ENCODE data around the gene TMEM236. TPM values are rescaled to one million over a fixed set of nuclear protein-coding genes. Genes with fewer than 3 reads are reported as not detected.

The TMEM236 gene
- total RNA-seq, 1 experiment from 2014 or later: 0.24 TPM

GRCh38 chr10:17835688-17836087 lies 83.7 kb downstream of the TMEM236 start:
- peak; percentile 57 to 72 for DNase-seq
- intact Hi-C loops (cut with micrococcal nuclease; ENCODE audit: unreplicated experiment): loop anchor here (1.0 to 5.0 kb wide), 2 partner anchors 48 to 93 kb away; no protein-coding TSS in a partner anchor
- H3K79me2 ChIP-seq (ENCODE audit: low read depth): no peaks in the 10 kb centered on the region
- no peak for TF ChIP-seq EZH2 (IDR thresholded peaks at IDR 0.05; ENCODE audit: low read depth)
- TF ChIP-seq, protein P1, sequence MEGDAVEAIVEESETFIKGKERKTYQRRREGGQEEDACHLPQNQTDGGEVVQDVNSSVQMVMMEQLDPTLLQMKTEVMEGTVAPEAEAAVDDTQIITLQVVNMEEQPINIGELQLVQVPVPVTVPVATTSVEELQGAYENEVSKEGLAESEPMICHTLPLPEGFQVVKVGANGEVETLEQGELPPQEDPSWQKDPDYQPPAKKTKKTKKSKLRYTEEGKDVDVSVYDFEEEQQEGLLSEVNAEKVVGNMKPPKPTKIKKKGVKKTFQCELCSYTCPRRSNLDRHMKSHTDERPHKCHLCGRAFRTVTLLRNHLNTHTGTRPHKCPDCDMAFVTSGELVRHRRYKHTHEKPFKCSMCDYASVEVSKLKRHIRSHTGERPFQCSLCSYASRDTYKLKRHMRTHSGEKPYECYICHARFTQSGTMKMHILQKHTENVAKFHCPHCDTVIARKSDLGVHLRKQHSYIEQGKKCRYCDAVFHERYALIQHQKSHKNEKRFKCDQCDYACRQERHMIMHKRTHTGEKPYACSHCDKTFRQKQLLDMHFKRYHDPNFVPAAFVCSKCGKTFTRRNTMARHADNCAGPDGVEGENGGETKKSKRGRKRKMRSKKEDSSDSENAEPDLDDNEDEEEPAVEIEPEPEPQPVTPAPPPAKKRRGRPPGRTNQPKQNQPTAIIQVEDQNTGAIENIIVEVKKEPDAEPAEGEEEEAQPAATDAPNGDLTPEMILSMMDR (conservative IDR thresholded peaks at IDR 0.05): no peak
- no peak overlapping the region for H3K4me2 ChIP-seq
- peaks cover 9% of the 10 kb centered on the region for H3K4me1 ChIP-seq (replicated peaks; ENCODE audit: insufficient read depth)
- no peak overlapping the region for H2AFZ ChIP-seq
- no peaks in the 10 kb centered on the region for H3K9me2 ChIP-seq (ENCODE audit: insufficient read depth)
- BruUV-seq (replicated peaks): no TSS peak
- no peaks in the 10 kb centered on the region for H3K36me3 ChIP-seq (ENCODE audit: low read depth)
- no peak overlapping the region for H3K27ac ChIP-seq
- no peaks in the 10 kb centered on the region for H3K27me3 ChIP-seq (ENCODE audit: insufficient read depth, low read depth)
- H3K4me3 ChIP-seq: no peak overlapping the region
- ChIA-PET CTCF (no interaction called here), POLR2A (ENCODE audit: unreplicated experiment) (interaction anchor here (0.6 kb wide), 1 partner anchor 42 kb away, joined by 3 read pairs; no protein-coding TSS in a partner anchor)
- no peaks in the 10 kb centered on the region for H3K9me3 ChIP-seq (ENCODE audit: insufficient read depth, low read depth)
- H4K20me1 ChIP-seq (ENCODE audit: insufficient read depth): no peaks in the 10 kb centered on the region
- no peaks in the 10 kb centered on the region for H3F3A ChIP-seq (ENCODE audit: insufficient read depth, low read depth)

- Histone ChIP-seq H4K20me1 (ENCODE audit: insufficient read depth) (no peaks in the 10 kb centered on the region), H3K9me3 (ENCODE audit: insufficient read depth, low read depth) (no peaks in the 10 kb centered on the region), H3K36me3 (ENCODE audit: low read depth) (no peaks in the 10 kb centered on the region), H3K4me2 (no peak overlapping the region), H3K4me3 (no peak overlapping the region), H3K4me1 (replicated peaks; ENCODE audit: insufficient read depth) (peaks cover 9% of the 10 kb centered on the region), H3K27me3 (ENCODE audit: insufficient read depth, low read depth) (no peaks in the 10 kb centered on the region), H3K27ac (no peak overlapping the region), H3K9me2 (ENCODE audit: insufficient read depth) (no peaks in the 10 kb centered on the region), H3F3A (ENCODE audit: insufficient read depth, low read depth) (no peaks in the 10 kb centered on the region), H2AFZ (no peak overlapping the region), H3K79me2 (ENCODE audit: low read depth) (no peaks in the 10 kb centered on the region)
- intact Hi-C loops (cut with micrococcal nuclease; ENCODE audit: unreplicated experiment): loop anchor here (5.0 kb wide), 1 partner anchor 95 kb away; no protein-coding TSS in a partner anchor
- DNase-seq: peak in 1 of 2 experiments; percentile 60
- no TSS peak for BruUV-seq (replicated peaks)
- CTCF ChIA-PET: no interaction called here
- TF ChIP-seq, protein P1 (conservative IDR thresholded peaks at IDR 0.05): no peak
- TF ChIP-seq EZH2 (IDR thresholded peaks at IDR 0.05; ENCODE audit: low read depth): no peak
- POLR2A ChIA-PET (ENCODE audit: unreplicated experiment): interaction anchor here (0.7 kb wide), 1 partner anchor 31 kb away, joined by 3 read pairs; no protein-coding TSS in a partner anchor
Observed at GRCh38 chr10:17836942-17837341, 84.9 kb downstream of the TMEM236 start.

DNA sequence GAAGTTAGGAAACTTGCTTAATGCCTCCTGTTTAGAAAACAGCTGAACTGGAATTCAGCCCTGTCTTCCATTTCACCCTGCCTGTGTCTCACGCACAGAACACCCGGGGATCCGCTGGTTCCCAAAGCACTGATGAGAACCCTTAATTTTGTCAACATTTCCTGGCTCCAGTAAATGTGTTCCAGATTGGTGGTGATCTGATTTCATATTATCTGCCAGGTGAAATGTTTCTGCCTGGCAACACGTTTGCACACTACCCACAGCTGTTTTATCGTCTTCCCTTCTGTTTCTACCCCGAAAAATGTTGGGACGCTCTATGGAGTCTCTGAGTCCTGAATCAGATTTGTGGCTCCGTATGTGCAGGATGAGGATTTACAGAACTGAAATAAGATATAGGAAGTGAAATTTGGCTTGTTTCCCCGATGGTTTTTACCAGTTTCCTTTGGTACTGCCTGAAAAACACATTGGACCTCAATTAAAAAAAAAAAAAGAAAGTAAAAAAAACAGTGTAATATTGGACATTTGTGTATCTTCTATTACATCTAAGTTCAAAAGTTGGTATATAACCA lies 86.2 kb downstream of the TMEM236 start:
- CTCF ChIA-PET: no interaction called here

More for the DNA sequence above, 86.2 kb downstream of the TMEM236 start:
- POLR2A ChIA-PET (ENCODE audit: unreplicated experiment): no interaction called here
- no peak overlapping the region for H3K4me2 ChIP-seq
- BruUV-seq (replicated peaks): no TSS peak
- H4K20me1 ChIP-seq (ENCODE audit: insufficient read depth): no peaks in the 10 kb centered on the region
- DNase-seq: no peak
- no peaks in the 10 kb centered on the region for H3K9me2 ChIP-seq (ENCODE audit: insufficient read depth)
- no peak overlapping the region for H2AFZ ChIP-seq
- H3K9me3 ChIP-seq (ENCODE audit: insufficient read depth, low read depth): no peaks in the 10 kb centered on the region
- no peaks in the 10 kb centered on the region for H3F3A ChIP-seq (ENCODE audit: insufficient read depth, low read depth)
- TF ChIP-seq, protein P1 (conservative IDR thresholded peaks at IDR 0.05): no peak
- no peak for TF ChIP-seq EZH2 (IDR thresholded peaks at IDR 0.05; ENCODE audit: low read depth)
- peaks cover 9% of the 10 kb centered on the region for H3K4me1 ChIP-seq (replicated peaks; ENCODE audit: insufficient read depth)
- H3K4me3 ChIP-seq: no peak overlapping the region
- H3K79me2 ChIP-seq (ENCODE audit: low read depth): no peaks in the 10 kb centered on the region
- no peaks in the 10 kb centered on the region for H3K27me3 ChIP-seq (ENCODE audit: insufficient read depth, low read depth)
- no peaks in the 10 kb centered on the region for H3K36me3 ChIP-seq (ENCODE audit: low read depth)
- intact Hi-C loops (cut with micrococcal nuclease; ENCODE audit: unreplicated experiment): loop anchor here (5.0 kb wide), 1 partner anchor 96 kb away; no protein-coding TSS in a partner anchor
- H3K27ac ChIP-seq: no peak overlapping the region

Measured in PC-9 (cell line).